IMR-90 (cell line): ENCODE data around the gene AMBN. TPM values are rescaled to one million over a fixed set of nuclear protein-coding genes. Genes with fewer than 3 reads are reported as not detected.

Experiments
- ATAC-seq: fragments of 200-7000 bp; cut with Tn5 transposase; 2 replicates; pipeline ENCODE4 v1.9.1; 2020; ENCODE audit warnings: low read depth, mild to moderate bottlenecking, moderate library complexity
- BruUV-seq: library from RNA; stranded (reverse); fragments of 400-500 nt; replicated peaks from 2 replicates; lab custom pipeline; 2021; lab: Mats Ljungman, UMichigan
- CTCF ChIA-PET: fragments of 300-600 bp; formaldehyde crosslinking; extraction: SDS; loops from one replicate; lab custom pipeline; 2021; ENCODE audit warnings: antibody characterized with exemption; lab: Yijun Ruan, JAX
- POLR2A ChIA-PET: fragments of 300-600 bp; sonication (Branson Sonifier 250); formaldehyde crosslinking; loops from one replicate; lab custom pipeline; 2022; ENCODE audit warnings: antibody characterized with exemption; ENCODE audit not compliant: unreplicated experiment; lab: Charles Lee
- DNase-seq: peaks from one replicate; pipeline ENCODE4 v3.0.0; 2013
- H2AFZ ChIP-seq: replicated peaks from 2 replicates; pipeline ENCODE3; 2013; ENCODE audit warnings: low read length, mild to moderate bottlenecking; ENCODE audit not compliant: poor library complexity
- H2AK5ac ChIP-seq: 2 replicates; pipeline ENCODE4 v1.6.1; 2013; ENCODE audit warnings: low read depth, low read length, inconsistent platforms
- H2AK9ac ChIP-seq: replicated peaks from 2 replicates; pipeline ENCODE3; 2013; ENCODE audit warnings: mild to moderate bottlenecking, low read depth, low read length, moderate library complexity; ENCODE audit not compliant: poor library complexity
- H2BK120ac ChIP-seq: 2 replicates; pipeline ENCODE4 v1.6.1; 2013; ENCODE audit warnings: low read depth, low read length, inconsistent platforms
- H2BK15ac ChIP-seq: 3 replicates; pipeline ENCODE4 v1.6.1; 2013; ENCODE audit warnings: low read depth, low read length, inconsistent platforms
- H2BK20ac ChIP-seq: 2 replicates; pipeline ENCODE4 v1.6.1; 2013; ENCODE audit warnings: low read depth, mild to moderate bottlenecking, inconsistent platforms, low read length, moderate library complexity
- H2BK5ac ChIP-seq: 2 replicates; pipeline ENCODE4 v1.6.1; 2013; ENCODE audit warnings: mild to moderate bottlenecking, low read depth, low read length, inconsistent platforms; ENCODE audit not compliant: poor library complexity, severe bottlenecking
- H3K14ac ChIP-seq: replicated peaks from 2 replicates; pipeline ENCODE4 v1.6.1; 2013; ENCODE audit warnings: low read depth, low read length, inconsistent platforms
- H3K18ac ChIP-seq: 2 replicates; pipeline ENCODE4 v1.6.1; 2013; ENCODE audit warnings: low read depth, low read length, control low read depth
- H3K23ac ChIP-seq: 2 replicates; pipeline ENCODE4 v1.6.1; 2013; ENCODE audit warnings: low read depth, low read length, inconsistent platforms
- H3K27ac ChIP-seq: 2 replicates; pipeline ENCODE4 v1.5.1; 2013; ENCODE audit warnings: mild to moderate bottlenecking, control low read depth, low read length; ENCODE audit not compliant: insufficient read depth
- H3K27me3 ChIP-seq: 2 replicates; pipeline ENCODE4 v1.6.1; 2013; ENCODE audit warnings: low read length; ENCODE audit not compliant: control insufficient read depth, insufficient read depth
- H3K36me3 ChIP-seq: 2 replicates; pipeline ENCODE4 v1.6.1; 2013; ENCODE audit warnings: low read length, mixed read lengths; ENCODE audit not compliant: control insufficient read depth, insufficient read depth
- H3K4ac ChIP-seq: 2 replicates; pipeline ENCODE4 v1.6.1; 2013; ENCODE audit warnings: low read depth, low read length, inconsistent platforms
- H3K4me1 ChIP-seq: 2 replicates; pipeline ENCODE4 v1.6.1; 2013; ENCODE audit warnings: low read length, mixed read lengths; ENCODE audit not compliant: control insufficient read depth, insufficient read depth
- H3K4me2 ChIP-seq: 2 replicates; pipeline ENCODE4 v1.6.1; 2013; ENCODE audit warnings: low read depth, mild to moderate bottlenecking, control low read depth, low read length, moderate library complexity
- H3K4me3 ChIP-seq: 2 replicates; pipeline ENCODE4 v1.5.1; 2013; ENCODE audit warnings: low read depth, mild to moderate bottlenecking, control low read depth, low read length, moderate library complexity; ENCODE audit not compliant: insufficient read depth
- H3K56ac ChIP-seq: 2 replicates; pipeline ENCODE4 v1.6.1; 2013; ENCODE audit warnings: low read length, inconsistent platforms; ENCODE audit not compliant: insufficient read depth; ENCODE audit errors: extremely low read depth
- H3K79me1 ChIP-seq, 2 experiments: 2 replicates each; pipeline ENCODE4 v1.6.1; 2013; ENCODE audit warnings: low read length in 2 of 2, inconsistent platforms in 1 of 2, low read depth in 1 of 2
- H3K9ac ChIP-seq: 2 replicates; pipeline ENCODE4 v1.6.1; 2013; ENCODE audit warnings: low read depth, low read length, control low read depth
- H3K9me1 ChIP-seq: 2 replicates; pipeline ENCODE4 v1.6.1; 2013; ENCODE audit warnings: low read length, inconsistent platforms; ENCODE audit not compliant: insufficient read depth
- H3K9me3 ChIP-seq: 2 replicates; pipeline ENCODE4 v1.6.1; 2013; ENCODE audit warnings: low read length; ENCODE audit not compliant: control insufficient read depth, insufficient read depth
- H4K20me1 ChIP-seq: 2 replicates; pipeline ENCODE4 v1.6.1; 2013; ENCODE audit warnings: low read length, inconsistent platforms; ENCODE audit not compliant: insufficient read depth
- H4K5ac ChIP-seq: 2 replicates; pipeline ENCODE4 v1.6.1; 2013; ENCODE audit warnings: mild to moderate bottlenecking, low read depth, low read length, control low read depth
- H4K8ac ChIP-seq, 2 experiments: 2 replicates each; pipeline ENCODE4 v1.6.1; 2013; ENCODE audit warnings: low read depth in 2 of 2, low read length in 2 of 2, control low read depth in 1 of 2, inconsistent platforms in 1 of 2
- H4K91ac ChIP-seq: 2 replicates; pipeline ENCODE4 v1.6.1; 2013; ENCODE audit warnings: low read depth, low read length, inconsistent platforms; ENCODE audit not compliant: insufficient read depth
- CEBPB ChIP-seq: IDR thresholded peaks from 2 replicates; pipeline ENCODE4 v1.6.1; 2012; ENCODE audit warnings: low read depth, low read length, improper control_type of control experiment
- FOS ChIP-seq: fragments of 150-350 bp; IDR thresholded peaks from 2 replicates; pipeline ENCODE4 v1.6.1; 2016; ENCODE audit warnings: low read depth, low read length
- WGBS, 2 experiments: methylation state at CpG; one replicate each; pipeline versions ENCODE4 v1.1.5 to v1.1.7; 2013; ENCODE audit warnings: missing lambda C conversion rate in 2 of 2; ENCODE audit not compliant: insufficient read length in 1 of 2; ENCODE audit errors: extremely low coverage in 2 of 2; 5-methylcytosine and 5-hydroxymethylcytosine counted together
- dilution Hi-C: fragments of 300-500 bp; cut with HindIII; formaldehyde crosslinking; loops from one replicate; pipeline ENCODE4 v1.14.3; 2018; ENCODE audit warnings: low sequenced_read_pairs; ENCODE audit not compliant: unreplicated experiment
- in situ Hi-C: fragments of 300-500 bp; cut with MboI; formaldehyde crosslinking; loops from 3 replicates; pipeline ENCODE4 v1.14.3; 2019; ENCODE audit warnings: low sequenced_read_pairs, inconsistent platforms, mixed read lengths
- intact Hi-C: fragments of 100-400 bp; cut with micrococcal nuclease; formaldehyde crosslinking; loops from 2 replicates; pipeline ENCODE4 v1.10.0; 2022
- polyA plus RNA-seq, 3 experiments: library from polyadenylated mRNA; depleted of rRNA; stranded (reverse); fragments of >200 nt; gene quantifications; 2 replicates each; pipeline ENCODE4 v1.2.3, GENCODE V29; 2012; ENCODE audit warnings: low replicate concordance in 1 of 3
- total RNA-seq: library from RNA; depleted of rRNA; stranded (reverse); fragments of >200 nt; gene quantifications from 2 replicates; pipeline ENCODE4 v1.2.3, GENCODE V29; 2012; rRNA removed

Gene AMBN
- total and polyA plus RNA-seq, 2 of the 4 experiments (the other 2 are of a cell fraction) = not detected

- Histone ChIP-seq H3K36me3 (no peaks in the 10 kb centered on the region), H3K56ac (no peak overlapping the region), H2BK15ac (no peak overlapping the region), H3K14ac (no peak overlapping the region), H2BK5ac (no peak overlapping the region), H4K5ac (no peak overlapping the region), H3K9me1 (no peaks in the 10 kb centered on the region), H3K4ac (no peak overlapping the region), H3K27me3 (no peaks in the 10 kb centered on the region), H2AK9ac (no peak overlapping the region), H3K79me1 (no peaks in the 10 kb centered on the region), H3K9ac (no peak overlapping the region), H3K23ac (no peak overlapping the region), H3K18ac (no peak overlapping the region), H3K4me3 (no peak overlapping the region), H3K9me3 (no peaks in the 10 kb centered on the region), H2BK20ac (no peak overlapping the region), H2AK5ac (no peak overlapping the region), H4K91ac (no peak overlapping the region), H2AFZ (no peak overlapping the region), H4K20me1 (no peaks in the 10 kb centered on the region), H4K8ac (no peak overlapping the region), H3K4me1 (peaks cover 2% of the 10 kb centered on the region; the same call in 1 of the 2 replicates), H3K27ac (no peak overlapping the region), H2BK120ac (no peak overlapping the region), H3K4me2 (no peak overlapping the region)
- BruUV-seq = no TSS peak
- intact Hi-C loops = no loop called here
- ChIA-PET CTCF (interaction anchor here (0.7 kb wide), 1 partner anchor 34 kb away, joined by 3 read pairs; the partner anchor contains the start of gene UTP3), POLR2A (no interaction called here)
- in situ Hi-C loops = no loop called here
- 0 out of 2 replicates have a peak, but pooled peaks have one; percentile 1 for TF ChIP-seq CEBPB
- TF ChIP-seq FOS = no peak
- dilution Hi-C loops = no loop called here
- no peak for ATAC-seq
- DNase-seq = peak; percentile 55
- 50% methylated on average over 2 of the region's 5 CpGs; no CpG with 5 or more reads in 1 of the 2 experiments for WGBS, 2 experiments
Measured at GRCh38 chr4:70654605-70655011, 62.6 kb downstream of the AMBN start.

Other genes with a start within 250 kb of the AMBN start
- gene SMR3A, start 231.5 kb upstream of the AMBN start, total RNA-seq = not detected in 2 replicates
- gene SMR3A, start 231.5 kb upstream of the AMBN start, polyA plus RNA-seq (2012; rRNA removed) = not detected in 2 replicates
- not detected in 2 replicates for gene SMR3B, start 209.1 kb upstream of the AMBN start, total RNA-seq
- gene SMR3B, start 209.1 kb upstream of the AMBN start, polyA plus RNA-seq (2012; rRNA removed) = not detected in 2 replicates
- gene OPRPN, start 194.3 kb upstream of the AMBN start, total RNA-seq = not detected in 2 replicates
- gene OPRPN, start 194.3 kb upstream of the AMBN start, polyA plus RNA-seq (2012; rRNA removed) = not detected in 2 replicates
- gene MUC7, start 120.1 kb upstream of the AMBN start, total RNA-seq = not detected in 2 replicates
- not detected in 2 replicates for gene MUC7, start 120.1 kb upstream of the AMBN start, polyA plus RNA-seq (2012; rRNA removed)
- not detected in 2 replicates for gene AMTN, start 73.7 kb upstream of the AMBN start, total RNA-seq
- not detected in 2 replicates for gene AMTN, start 73.7 kb upstream of the AMBN start, polyA plus RNA-seq (2012; rRNA removed)
- under 0.01 and 0.28 TPM in 2 replicates for gene ENAM, start 36.5 kb downstream of the AMBN start, total RNA-seq
- 0.01 and 0.10 TPM in 2 replicates for gene ENAM, start 36.5 kb downstream of the AMBN start, polyA plus RNA-seq (2012; rRNA removed)
- 0.72 and 0.83 TPM in 2 replicates for gene JCHAIN, start 74.3 kb downstream of the AMBN start, total RNA-seq
- gene JCHAIN, start 74.3 kb downstream of the AMBN start, polyA plus RNA-seq (2012; rRNA removed) = 0.49 and 0.86 TPM in 2 replicates
- gene UTP3, start 96.3 kb downstream of the AMBN start, total RNA-seq = 14.9 and 26.1 TPM in 2 replicates
- 29.8 and 30.7 TPM in 2 replicates for gene UTP3, start 96.3 kb downstream of the AMBN start, polyA plus RNA-seq (2012; rRNA removed)
- gene RUFY3, start 129.7 kb downstream of the AMBN start, total RNA-seq = 28.9 and 41.1 TPM in 2 replicates
- gene RUFY3, start 129.7 kb downstream of the AMBN start, polyA plus RNA-seq (2012; rRNA removed) = 19.6 and 20.3 TPM in 2 replicates
- 67.7 and 107 TPM in 2 replicates for gene GRSF1, start 247.6 kb downstream of the AMBN start, total RNA-seq
- gene GRSF1, start 247.6 kb downstream of the AMBN start, polyA plus RNA-seq (2012; rRNA removed) = 58.3 and 71.5 TPM in 2 replicates